PC-3 (cell line): ENCODE results near the gene KCNT1.

Source experiments
- EZH2 ChIP-seq: fragments of 300-600 bp; sonication (generic); IDR thresholded peaks from one replicate; pipeline ENCODE4 v1.6.1; 2017; ENCODE audit warnings: antibody characterized with exemption, mild to moderate bottlenecking, low read length; ENCODE audit not compliant: unreplicated experiment
- EZH2phosphoT487 ChIP-seq: fragments of 300-600 bp; sonication (generic); IDR thresholded peaks from 2 replicates; pipeline ENCODE4 v1.6.1; 2018; ENCODE audit warnings: mild to moderate bottlenecking, antibody characterized with exemption, low read length, borderline replicate concordance
- TF ChIP-seq, protein P1 (sequence below): fragments of 300-600 bp; sonication (generic); conservative IDR thresholded peaks from 2 replicates; pipeline ENCODE4 v1.5.1; 2017; ENCODE audit warnings: antibody characterized with exemption, low read depth, mild to moderate bottlenecking, low read length

DNA sequence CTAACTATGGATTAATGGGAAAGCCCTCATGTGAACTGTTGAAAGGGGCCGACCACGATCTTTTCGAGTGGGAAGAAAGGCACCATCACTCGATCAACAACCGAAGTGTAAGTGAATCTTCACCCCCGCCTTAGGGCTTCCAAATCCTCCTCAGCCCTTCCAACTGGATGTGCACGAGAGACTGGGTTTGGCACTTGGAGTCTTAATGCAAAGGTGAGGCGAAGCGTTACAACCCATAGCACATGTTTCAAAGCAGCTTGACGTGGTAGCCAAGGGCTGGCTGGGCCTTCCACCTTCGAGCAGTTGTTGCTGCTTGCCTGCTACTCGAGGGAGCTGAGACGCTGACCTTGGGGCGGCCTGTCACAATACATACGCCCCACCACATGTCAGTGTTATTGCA is 44.6 kb upstream of the KCNT1 start:
- TF ChIP-seq, protein P1, sequence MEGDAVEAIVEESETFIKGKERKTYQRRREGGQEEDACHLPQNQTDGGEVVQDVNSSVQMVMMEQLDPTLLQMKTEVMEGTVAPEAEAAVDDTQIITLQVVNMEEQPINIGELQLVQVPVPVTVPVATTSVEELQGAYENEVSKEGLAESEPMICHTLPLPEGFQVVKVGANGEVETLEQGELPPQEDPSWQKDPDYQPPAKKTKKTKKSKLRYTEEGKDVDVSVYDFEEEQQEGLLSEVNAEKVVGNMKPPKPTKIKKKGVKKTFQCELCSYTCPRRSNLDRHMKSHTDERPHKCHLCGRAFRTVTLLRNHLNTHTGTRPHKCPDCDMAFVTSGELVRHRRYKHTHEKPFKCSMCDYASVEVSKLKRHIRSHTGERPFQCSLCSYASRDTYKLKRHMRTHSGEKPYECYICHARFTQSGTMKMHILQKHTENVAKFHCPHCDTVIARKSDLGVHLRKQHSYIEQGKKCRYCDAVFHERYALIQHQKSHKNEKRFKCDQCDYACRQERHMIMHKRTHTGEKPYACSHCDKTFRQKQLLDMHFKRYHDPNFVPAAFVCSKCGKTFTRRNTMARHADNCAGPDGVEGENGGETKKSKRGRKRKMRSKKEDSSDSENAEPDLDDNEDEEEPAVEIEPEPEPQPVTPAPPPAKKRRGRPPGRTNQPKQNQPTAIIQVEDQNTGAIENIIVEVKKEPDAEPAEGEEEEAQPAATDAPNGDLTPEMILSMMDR = no peak
- TF ChIP-seq EZH2 (no peak), EZH2phosphoT487 (no peak)
